HG02870 (cell line): ENCODE results near the gene POFUT2.
"Not testable (repeated sequence)": the region's sequence is repeated elsewhere in the genome, so short reads cannot be mapped to it uniquely, and the experiment has no call there.

Experiments
- ATAC-seq: cut with Tn5 transposase; IDR thresholded peaks from one replicate; pipeline ENCODE4 v1.9.1; 2021; ENCODE audit warnings: mild to moderate bottlenecking, moderate library complexity; ENCODE audit not compliant: unreplicated experiment

POFUT2 gene

GRCh38 chr21:45326891-45327440 is 39.3 kb upstream of the POFUT2 start:
- ATAC-seq = no peak

- no peak for ATAC-seq
Observed at GRCh38 chr21:45326169-45326851, 38.6 kb upstream of the POFUT2 start.

GRCh38 chr21:45325206-45326168 is 37.8 kb upstream of the POFUT2 start:
- no peak for ATAC-seq

GRCh38 chr21:45324489-45325205 is 37.0 kb upstream of the POFUT2 start:
- ATAC-seq = no peak

GRCh38 chr21:45323487-45324311 is 36.0 kb upstream of the POFUT2 start:
- no peak for ATAC-seq

GRCh38 chr21:45322960-45323461 is 35.3 kb upstream of the POFUT2 start:
- no peak for ATAC-seq

- no peak for ATAC-seq
Observed at GRCh38 chr21:45322231-45322959, 34.7 kb upstream of the POFUT2 start.

GRCh38 chr21:45320261-45321025 is 32.7 kb upstream of the POFUT2 start:
- ATAC-seq = no peak

GRCh38 chr21:45319461-45320211 is 31.9 kb upstream of the POFUT2 start:
- ATAC-seq = no peak

GRCh38 chr21:45318556-45319404 is 31.1 kb upstream of the POFUT2 start:
- ATAC-seq = no peak

GRCh38 chr21:45318146-45318555 is 30.5 kb upstream of the POFUT2 start:
- no peak for ATAC-seq

- ATAC-seq = no peak
Observed at GRCh38 chr21:45317398-45318145, 29.9 kb upstream of the POFUT2 start.

- ATAC-seq = no peak
Observed at GRCh38 chr21:45316871-45317397, 29.2 kb upstream of the POFUT2 start.

GRCh38 chr21:45315676-45316470 is 28.2 kb upstream of the POFUT2 start:
- ATAC-seq = not testable (repeated sequence)

GRCh38 chr21:45313682-45314081 is 26.0 kb upstream of the POFUT2 start:
- no peak for ATAC-seq
